DMS153 treated with DMSO at 0.1 percent for 48 hours (cell line): ENCODE results near the gene MDP1.

Experiments used
- DNase-seq: peaks from one replicate; lab custom pipeline; 2025; ENCODE audit not compliant: unreplicated experiment; lab: John Stamatoyannopoulos, UW

The MDP1 gene

GRCh38 chr14:24182110-24182882 is 33.6 kb downstream of the MDP1 start:
- no peak for DNase-seq

- no peak for DNase-seq
These were observed 34.3 kb downstream of the MDP1 start for GRCh38 chr14:24181371-24182077.

- DNase-seq = no peak
These were observed 35.7 kb downstream of the MDP1 start for GRCh38 chr14:24179961-24180796.

- no peak for DNase-seq
These were observed 36.4 kb downstream of the MDP1 start for GRCh38 chr14:24179294-24179960.

DNA sequence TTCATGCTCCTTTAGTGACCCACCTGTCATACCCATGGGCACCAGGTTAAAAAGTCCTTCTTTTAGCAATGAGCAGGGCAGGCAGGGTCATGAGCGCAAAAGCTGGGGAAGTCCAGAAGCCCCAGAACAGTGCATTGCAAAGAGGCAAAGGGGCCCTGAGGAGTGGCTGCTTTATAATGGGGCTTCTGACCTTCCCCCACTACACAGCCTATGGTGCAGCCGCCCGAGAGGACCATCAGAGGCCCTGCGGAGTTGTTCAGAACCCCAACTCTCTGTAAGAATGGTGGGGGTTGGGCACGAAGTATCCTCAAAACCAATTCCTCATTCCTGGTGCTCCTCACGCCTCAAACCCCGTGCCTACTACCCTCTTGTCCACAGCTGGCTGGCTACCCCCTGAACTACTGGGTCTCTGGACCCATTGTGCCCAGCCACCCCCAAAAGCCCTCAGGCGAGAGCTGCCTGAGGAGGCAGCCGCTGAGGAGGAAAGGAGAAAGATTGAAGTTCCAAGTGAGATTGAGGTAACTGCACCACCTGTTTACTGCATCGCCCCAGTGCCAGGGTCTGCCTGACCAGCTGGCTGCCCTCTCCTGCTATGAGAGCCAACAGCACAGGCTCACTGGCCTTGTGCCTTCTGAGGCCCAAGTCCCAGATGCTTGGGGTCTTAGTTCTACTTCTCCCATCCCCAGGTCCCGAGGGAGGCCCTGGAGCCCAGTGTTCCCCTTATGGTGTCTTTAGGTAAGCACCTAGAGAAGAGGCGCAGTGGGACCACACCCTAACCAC is 37.3 kb downstream of the MDP1 start:
- no peak for DNase-seq

GRCh38 chr14:24177891-24178290 is 38.0 kb downstream of the MDP1 start:
- DNase-seq = no peak

GRCh38 chr14:24177041-24177825 is 38.6 kb downstream of the MDP1 start:
- no peak for DNase-seq

DNA sequence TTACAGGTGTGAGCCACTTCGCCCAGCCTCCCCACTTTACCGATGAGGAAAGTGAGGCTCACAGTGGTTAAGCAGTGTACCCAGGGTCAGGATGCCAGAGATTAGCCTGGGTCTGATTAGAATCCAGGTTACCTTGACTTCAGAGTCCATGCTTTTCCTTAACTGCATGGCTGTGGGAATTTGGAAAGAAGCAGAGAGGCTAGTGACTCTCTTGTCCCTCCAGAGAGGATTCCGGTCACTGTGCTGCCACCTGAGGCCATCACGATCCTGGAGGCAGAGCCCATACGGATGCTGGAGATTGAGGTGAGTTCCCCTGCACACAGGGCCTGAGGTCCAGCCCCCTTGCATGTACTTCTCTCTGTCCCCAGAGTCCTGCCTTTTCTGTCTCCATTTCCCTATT is 39.3 kb downstream of the MDP1 start:
- DNase-seq = no peak

- DNase-seq = no peak
These were observed 43.0 kb downstream of the MDP1 start for GRCh38 chr14:24172871-24173281.

GRCh38 chr14:24172261-24172860 is 43.5 kb downstream of the MDP1 start:
- no peak for DNase-seq

GRCh38 chr14:24171422-24172260 is 44.2 kb downstream of the MDP1 start, which contains the start of gene REC8:
REC8 (plus strand) TSS chr14:24172080; CDS start chr14:24172553, 473 bp downstream.
- DNase-seq = peak; percentile 82

GRCh38 chr14:24167469-24168114 is 48.3 kb downstream of the MDP1 start:
- DNase-seq = no peak

DNA sequence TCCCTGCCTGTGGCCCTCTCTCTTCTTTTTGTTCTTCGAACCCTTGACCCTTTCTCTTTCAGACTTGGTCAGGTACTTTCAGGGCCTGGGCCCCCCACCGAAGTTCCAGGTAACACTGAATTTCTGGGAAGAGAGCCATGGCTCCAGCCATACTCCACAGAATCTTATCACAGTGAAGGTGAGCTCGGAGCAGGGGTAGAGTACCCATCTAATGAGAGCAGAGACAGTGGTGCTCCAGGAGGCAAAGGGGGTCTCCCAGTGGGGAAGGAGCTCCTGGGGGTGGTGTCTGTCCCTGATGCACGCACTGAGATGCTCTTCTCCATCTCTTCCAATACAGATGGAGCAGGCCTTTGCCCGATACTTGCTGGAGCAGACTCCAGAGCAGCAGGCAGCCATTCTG is 50.1 kb downstream of the MDP1 start:
- no peak for DNase-seq

DNA sequence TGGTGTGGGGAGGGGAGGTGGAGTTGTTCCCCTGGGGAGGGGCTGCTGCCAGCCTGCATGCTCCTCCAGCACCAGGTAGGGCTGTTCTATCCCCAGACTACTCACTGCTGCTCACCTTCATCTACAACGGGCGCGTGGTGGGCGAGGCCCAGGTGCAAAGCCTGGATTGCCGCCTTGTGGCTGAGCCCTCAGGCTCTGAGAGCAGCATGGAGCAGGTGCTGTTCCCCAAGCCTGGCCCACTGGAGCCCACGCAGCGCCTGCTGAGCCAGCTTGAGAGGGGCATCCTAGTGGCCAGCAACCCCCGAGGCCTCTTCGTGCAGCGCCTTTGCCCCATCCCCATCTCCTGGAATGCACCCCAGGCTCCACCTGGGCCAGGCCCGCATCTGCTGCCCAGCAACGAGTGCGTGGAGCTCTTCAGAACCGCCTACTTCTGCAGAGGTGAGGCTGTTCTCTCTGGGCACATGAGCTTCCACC is 51.3 kb downstream of the MDP1 start:
- no peak for DNase-seq
